ENCODE measurements around the gene MN1.

DNA sequence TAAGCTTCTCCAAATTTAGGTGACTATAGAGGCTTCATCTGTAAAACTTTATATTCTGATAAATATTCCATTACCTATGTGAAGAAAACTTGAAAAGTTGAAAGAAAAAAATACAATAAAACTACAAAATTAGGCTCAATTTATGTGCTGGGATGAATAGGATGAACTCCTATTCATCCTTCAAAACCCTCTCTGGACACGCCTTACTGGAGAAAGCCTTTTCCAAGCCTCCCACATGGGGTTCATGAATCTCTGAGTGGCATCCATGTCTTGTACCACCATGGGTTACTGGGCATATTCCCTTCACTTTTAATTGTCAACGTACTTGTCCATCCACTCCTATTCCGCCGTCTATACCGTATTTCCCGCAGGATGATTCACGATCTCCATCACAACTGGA is 55.7 kb downstream of the MN1 start:
- TF ChIP-seq CTCF (IDR thresholded peaks at IDR 0.05; ENCODE audit: insufficient read depth, low read length, poor library complexity, severe bottlenecking) (no peak), EZH2phosphoT487 (conservative IDR thresholded peaks at IDR 0.05; ENCODE audit: low read length) (no peak)

Data from SU-DHL-6 (cell line).